ENCODE measurements around the gene RFESD. TPM values are rescaled to one million over a fixed set of nuclear protein-coding genes. Genes with fewer than 3 reads are reported as not detected.
"Not testable (repeated sequence)": the region's sequence is repeated elsewhere in the genome, so short reads cannot be mapped to it uniquely, and the experiment has no call there.

RFESD gene
- total RNA-seq, 3 donors from 2014 or later = 1.6 to 4.3 (median 3.4) TPM

- no peak overlapping the region for H3K27ac ChIP-seq
- intact Hi-C loops (cut with DNase I; ENCODE audit: low total_unique reads) = no loop called here
- TF ChIP-seq CTCF (IDR thresholded peaks at IDR 0.05) = no peak
- no peak for TF ChIP-seq POLR2AphosphoS5 (IDR thresholded peaks at IDR 0.05)
- TF ChIP-seq POLR2A (IDR thresholded peaks at IDR 0.05) = no peak
Measured at GRCh38 chr5:95701074-95701473, 54.5 kb downstream of the RFESD start.

GRCh38 chr5:95704150-95704549 is 57.6 kb downstream of the RFESD start:
- Histone ChIP-seq H3K4me3 (no peak overlapping the region), H3K27ac (no peak overlapping the region), H3K27me3 (no peaks in the 10 kb centered on the region), H3K4me1 (no peaks in the 10 kb centered on the region), H3K36me3 (no peaks in the 10 kb centered on the region), H3K9me3 (no peaks in the 10 kb centered on the region)
- no peak for TF ChIP-seq CTCF (IDR thresholded peaks at IDR 0.05)
- TF ChIP-seq POLR2AphosphoS5 (IDR thresholded peaks at IDR 0.05) = no peak
- TF ChIP-seq POLR2A (IDR thresholded peaks at IDR 0.05) = no peak
- intact Hi-C loops (cut with DNase I; ENCODE audit: low total_unique reads) = no loop called here
- no peak for DNase-seq (ENCODE audit: low spot score in 2 of 2)

More at GRCh38 chr5:95701074-95701473, 54.5 kb downstream of the RFESD start:
- Histone ChIP-seq H3K9me3 (no peaks in the 10 kb centered on the region), H3K4me3 (no peak overlapping the region), H3K36me3 (no peaks in the 10 kb centered on the region), H3K27me3 (no peaks in the 10 kb centered on the region), H3K4me1 (no peaks in the 10 kb centered on the region)
- no peak for DNase-seq (ENCODE audit: low spot score in 2 of 2)

- intact Hi-C loops (cut with DNase I; ENCODE audit: low total_unique reads); H3K4me1 ChIP-seq; H3K27ac ChIP-seq; H3K4me3 ChIP-seq; H3K9me3 ChIP-seq; H3K36me3 ChIP-seq; DNase-seq (ENCODE audit: low spot score in 2 of 2); H3K27me3 ChIP-seq: not testable (repeated sequence)
Measured at GRCh38 chr5:95706196-95706595, 59.6 kb downstream of the RFESD start.

- DNase-seq (ENCODE audit: low spot score in 2 of 2) = no peak
- TF ChIP-seq POLR2AphosphoS5 (IDR thresholded peaks at IDR 0.05) = no peak
- no peak for TF ChIP-seq POLR2A (IDR thresholded peaks at IDR 0.05)
- TF ChIP-seq CTCF (IDR thresholded peaks at IDR 0.05) = no peak
- Histone ChIP-seq H3K9me3 (no peaks in the 10 kb centered on the region), H3K27ac (no peak overlapping the region), H3K4me1 (no peaks in the 10 kb centered on the region), H3K4me3 (no peak overlapping the region), H3K36me3 (no peaks in the 10 kb centered on the region), H3K27me3 (no peaks in the 10 kb centered on the region)
- intact Hi-C loops (cut with DNase I; ENCODE audit: low total_unique reads) = no loop called here
Measured at GRCh38 chr5:95707055-95707454, 60.5 kb downstream of the RFESD start.

Other genes starting within 250 kb of the RFESD start
- gene SKIC3, start 91.8 kb upstream of the RFESD start, total RNA-seq = 100 to 1,000 TPM in 2 of 3 donors, 10 to 100 TPM in 1; 78.6 to 119 (median 104) TPM
- gene ARSK, start 91.7 kb upstream of the RFESD start, total RNA-seq = 10 to 100 TPM in 2 of 3 donors, 1 to 10 TPM in 1; 9.5 to 11.4 (median 10.1) TPM
- 1 to 10 TPM in 1 of 3 donors, under 1 TPM in 1, not detected in 1; 0.33 to 1.4 TPM for gene GPR150, start 26.7 kb upstream of the RFESD start, total RNA-seq
- under 1 TPM in 2 of 3 donors, not detected in 1; 0.32 to 0.33 TPM for gene SPATA9, start 36.2 kb downstream of the RFESD start, total RNA-seq
- 100 to 1,000 TPM in 2 of 3 donors, 10 to 100 TPM in 1; 82.8 to 205 (median 109) TPM for gene RHOBTB3, start 84.6 kb downstream of the RFESD start, total RNA-seq
- 100 to 1,000 TPM in 1 of 3 donors, 10 to 100 TPM in 2; 42.1 to 106 (median 72.8) TPM for gene GLRX, start 175.9 kb downstream of the RFESD start, total RNA-seq

All from breast epithelium (tissue), 4 donors.